SK-N-SH (cell line): ENCODE data around the gene RAB3IL1. TPM values are rescaled to one million over a fixed set of nuclear protein-coding genes. Genes with fewer than 3 reads are reported as not detected.

Source experiments
- CTCF ChIA-PET: fragments of 300-600, 350-600 bp; formaldehyde crosslinking; extraction: SDS; loops from one replicate; lab custom pipeline; 2021; lab: Yijun Ruan, JAX
- POLR2A ChIA-PET: fragments of 350-600 bp; sonication (Branson Sonifier 250); formaldehyde crosslinking; extraction: SDS; loops from one replicate; lab custom pipeline; 2020; ENCODE audit warnings: antibody characterized with exemption, inconsistent platforms; lab: Yijun Ruan, JAX
- DNase-seq: peaks from one replicate; pipeline ENCODE4 v3.0.0; 2012
- H2AFZ ChIP-seq: fragments of 200-600 bp; sonication (generic); 2 replicates; pipeline ENCODE4 v1.8.1; 2016; ENCODE audit warnings: antibody characterized with exemption, mild to moderate bottlenecking, low read depth
- H3F3A ChIP-seq: fragments of 200-600 bp; sonication (generic); replicated peaks from 2 replicates; pipeline ENCODE3; 2016; ENCODE audit warnings: antibody characterized with exemption, mild to moderate bottlenecking; ENCODE audit not compliant: insufficient read depth
- H3K27ac ChIP-seq, 2 experiments: fragments of 200-500 bp in 1 of 2; fragments of 200-600 bp in 1 of 2; sonication (Bioruptor generic) in 1 of 2; sonication (generic), shearing (Covaris generic) in 1 of 2; 2 replicates each; pipeline versions ENCODE4 v1.5.1 to v1.6.1; 2014 to 2016; ENCODE audit warnings: low read depth in 2 of 2, inconsistent platforms in 1 of 2, low read length in 1 of 2, mild to moderate bottlenecking in 1 of 2, mixed read lengths in 1 of 2
- H3K27me3 ChIP-seq: fragments of 200-600 bp; sonication (generic), shearing (Covaris generic); 2 replicates; pipeline ENCODE4 v1.6.1; 2016; ENCODE audit warnings: mixed run types; ENCODE audit not compliant: insufficient read depth
- H3K36me3 ChIP-seq, 2 experiments: fragments of 200-500 bp in 1 of 2; fragments of 200-600 bp in 1 of 2; sonication (Bioruptor generic) in 1 of 2; sonication (generic) in 1 of 2; replicated peaks in 1 of 2; 2 replicates each; pipeline versions ENCODE3 to v1.5.1; 2014 to 2016; ENCODE audit warnings: low read length in 1 of 2, mild to moderate bottlenecking in 1 of 2; ENCODE audit not compliant: insufficient read depth in 2 of 2, control insufficient read depth in 1 of 2
- H3K4me1 ChIP-seq, 2 experiments: fragments of 200-500 bp in 1 of 2; fragments of 200-600 bp in 1 of 2; sonication (Bioruptor generic) in 1 of 2; sonication (generic), shearing (Covaris generic) in 1 of 2; 2 replicates each; pipeline versions ENCODE4 v1.5.1 to v1.6.1; 2014 to 2016; ENCODE audit warnings: low read depth in 1 of 2, low read length in 1 of 2, mixed run types in 1 of 2; ENCODE audit not compliant: insufficient read depth in 2 of 2, control insufficient read depth in 1 of 2
- H3K4me2 ChIP-seq: fragments of 200-600 bp; sonication (generic), shearing (Covaris generic); 2 replicates; pipeline ENCODE4 v1.6.1; 2017; ENCODE audit warnings: mixed run types
- H3K4me3 ChIP-seq, 2 experiments: fragments of 200-500 bp in 1 of 2; fragments of 200-600 bp in 1 of 2; sonication (Bioruptor generic) in 1 of 2; sonication (generic), shearing (Covaris generic) in 1 of 2; 2 replicates each; pipeline versions ENCODE4 v1.5.1 to v1.8.1; 2014 to 2016; ENCODE audit warnings: low read depth in 2 of 2, inconsistent platforms in 1 of 2, low read length in 1 of 2, mild to moderate bottlenecking in 1 of 2, mixed read lengths in 1 of 2, moderate library complexity in 1 of 2
- H3K79me2 ChIP-seq: fragments of 200-600 bp; sonication (generic); 2 replicates; pipeline ENCODE4 v1.8.1; 2017; ENCODE audit warnings: mild to moderate bottlenecking; ENCODE audit not compliant: insufficient read depth
- H3K9ac ChIP-seq: fragments of 200-600 bp; sonication (generic); 2 replicates; pipeline ENCODE4 v1.6.1; 2017; ENCODE audit warnings: mixed run types
- H3K9me2 ChIP-seq: fragments of 200-600 bp; sonication (generic); 2 replicates; pipeline ENCODE4 v1.6.1; 2017; ENCODE audit warnings: mixed run types
- H3K9me3 ChIP-seq: fragments of 200-600 bp; sonication (generic); 2 replicates; pipeline ENCODE4 v1.6.1; 2017; ENCODE audit warnings: mixed run types, mild to moderate bottlenecking, moderate library complexity
- H4K20me1 ChIP-seq: fragments of 200-600 bp; sonication (generic); 2 replicates; pipeline ENCODE4 v1.6.1; 2017; ENCODE audit warnings: mild to moderate bottlenecking, mixed run types; ENCODE audit not compliant: insufficient read depth
- ELF1 ChIP-seq: IDR thresholded peaks from 2 replicates; pipeline ENCODE4 v1.4.0; 2012
- EZH2phosphoT487 ChIP-seq: fragments of 200-600 bp; sonication (generic); IDR thresholded peaks from 2 replicates; pipeline ENCODE4 v1.6.1; 2017; ENCODE audit warnings: low read depth, mixed run types, mild to moderate bottlenecking, antibody characterized with exemption, moderate library complexity, borderline replicate concordance
- FOXJ3 ChIP-seq: sonication (generic); formaldehyde crosslinking; IDR thresholded peaks from 2 replicates; pipeline ENCODE4 v1.5.1; 2020; ENCODE audit warnings: mild to moderate bottlenecking, missing genetic modification reagents
- FOXM1 ChIP-seq: IDR thresholded peaks from 2 replicates; pipeline ENCODE4 v1.4.0; 2012; ENCODE audit warnings: low read depth, mild to moderate bottlenecking
- GABPA ChIP-seq: IDR thresholded peaks from 2 replicates; pipeline ENCODE4 v1.4.0; 2012; ENCODE audit warnings: low read depth, mild to moderate bottlenecking
- GATA2 ChIP-seq: sonication (generic); formaldehyde crosslinking; IDR thresholded peaks from 2 replicates; pipeline ENCODE4 v1.5.0; 2020; ENCODE audit warnings: mild to moderate bottlenecking, missing genetic modification reagents
- POLR2AphosphoS5 ChIP-seq: IDR thresholded peaks from 2 replicates; pipeline ENCODE4 v1.6.1; 2012; ENCODE audit warnings: low read depth, low read length
- RAD21 ChIP-seq: IDR thresholded peaks from 2 replicates; pipeline ENCODE4 v1.6.1; 2012; ENCODE audit warnings: mild to moderate bottlenecking, low read length
- SMC3 ChIP-seq: IDR thresholded peaks from 2 replicates; pipeline ENCODE4 v1.6.1; 2012; ENCODE audit warnings: low read depth, low read length, improper control_type of control experiment
- TAF1 ChIP-seq: IDR thresholded peaks from 2 replicates; pipeline ENCODE4 v1.6.1; 2012; ENCODE audit warnings: low read depth, mild to moderate bottlenecking, low read length, moderate library complexity, borderline replicate concordance
- YY1 ChIP-seq: IDR thresholded peaks from 2 replicates; pipeline ENCODE4 v1.4.0; 2012; ENCODE audit warnings: low read depth, mild to moderate bottlenecking
- WGBS: methylation state at CpG from one replicate; pipeline ENCODE4 v1.1.6; 2017; ENCODE audit warnings: low lambda C conversion rate; 5-methylcytosine and 5-hydroxymethylcytosine counted together
- polyA plus RNA-seq, 3 experiments: library from polyadenylated mRNA; depleted of rRNA; stranded (reverse); fragments of >200 nt; gene quantifications; 2 replicates each; pipeline ENCODE4 v1.2.3, GENCODE V29; 2012
- TF ChIP-seq, protein P1 (sequence below): fragments of 200-600 bp; sonication (generic); IDR thresholded peaks from 2 replicates; pipeline ENCODE4 v1.6.1; 2017; ENCODE audit warnings: antibody characterized with exemption, mild to moderate bottlenecking, moderate library complexity
- TF ChIP-seq, protein P2 (sequence below): fragments of 150-350 bp; IDR thresholded peaks from 2 replicates; pipeline ENCODE4 v1.6.1; 2016; ENCODE audit warnings: mild to moderate bottlenecking, low read depth, low read length
- TF ChIP-seq, protein P3 (sequence below): IDR thresholded peaks from 2 replicates; pipeline ENCODE4 v1.4.0; 2012; ENCODE audit warnings: low read depth, borderline replicate concordance

The RAB3IL1 gene
- polyA plus RNA-seq, 1 of the 3 experiments (the other 2 are of a cell fraction): 10.2 TPM

DNA sequence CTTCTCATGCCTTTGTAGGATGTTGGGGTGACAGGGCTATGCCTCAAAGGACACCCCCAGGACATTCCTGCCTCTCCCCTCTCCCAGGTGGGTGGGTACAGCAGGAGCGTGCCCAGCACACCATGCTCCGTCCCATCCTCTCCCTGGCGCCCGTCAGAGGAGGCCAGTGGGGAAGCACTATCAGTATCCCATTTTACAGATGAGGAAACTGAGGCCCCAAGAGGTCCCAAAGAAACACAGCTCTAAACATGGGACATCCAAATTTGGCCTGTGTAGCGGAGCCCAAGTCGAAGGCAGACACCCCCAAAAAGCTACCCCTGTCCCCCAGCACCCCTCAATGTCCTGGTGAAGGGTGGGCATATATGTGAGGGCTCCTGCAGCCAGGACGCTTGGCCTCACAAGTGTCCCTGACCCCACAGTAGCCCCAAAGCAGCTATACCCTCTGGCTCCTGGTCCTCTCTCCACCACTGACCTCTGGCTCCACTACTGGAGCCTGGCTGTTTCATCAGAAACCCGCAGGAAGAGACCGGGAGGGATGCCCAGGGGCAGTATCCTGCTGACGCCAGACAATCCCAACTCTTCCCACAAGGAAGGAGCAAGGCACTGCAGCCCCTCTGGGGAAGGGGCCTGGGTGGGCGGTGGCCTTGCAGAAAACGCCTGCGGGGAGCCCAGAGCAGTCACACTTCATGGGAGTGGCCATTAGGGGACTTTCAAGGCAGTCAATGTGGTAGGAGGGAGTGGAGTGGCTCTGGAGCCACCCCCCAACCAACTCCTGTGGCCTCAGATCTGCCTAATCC is 31.4 kb downstream of the RAB3IL1 start (continued):
- TF ChIP-seq POLR2AphosphoS5: no peak
- no peak for TF ChIP-seq FOXM1

DNA sequence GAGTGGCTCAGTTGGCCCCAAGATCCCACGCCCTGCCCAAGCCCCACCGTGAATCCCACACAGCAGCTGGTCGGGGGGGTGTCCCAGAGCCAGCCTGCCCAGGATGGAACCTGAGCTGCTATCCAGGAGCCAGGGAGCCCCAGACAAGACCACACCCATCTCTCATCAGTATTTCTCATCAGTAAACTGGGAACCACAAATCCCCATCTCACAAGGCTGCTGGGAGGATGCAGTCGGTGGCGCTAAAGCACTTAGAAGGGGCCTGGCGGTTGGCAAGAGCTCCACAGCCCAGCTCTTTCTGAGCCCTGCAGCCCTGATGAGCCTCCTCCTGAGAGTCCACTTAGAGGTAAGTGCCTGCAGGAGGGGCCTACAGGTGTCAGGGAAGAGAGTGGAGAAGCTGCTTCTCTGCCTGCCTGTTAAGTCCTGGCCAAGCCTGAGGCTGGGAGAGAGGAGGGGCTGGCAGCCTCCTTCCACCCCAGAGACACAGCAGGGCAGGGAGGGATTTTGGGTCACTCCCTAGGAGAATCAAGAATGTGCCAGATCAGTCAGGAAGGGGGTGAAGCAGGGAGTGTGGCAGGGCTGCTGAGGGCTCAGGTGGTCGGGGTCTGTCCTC is 32.1 kb downstream of the RAB3IL1 start:
- Histone ChIP-seq H3K9me3 (no peaks in the 10 kb centered on the region), H2AFZ (no peak overlapping the region), H4K20me1 (peaks cover 7% of the 10 kb centered on the region; the same call in 1 of the 2 replicates), H3K4me3 (no peak overlapping the region), H3K36me3 (no peaks in the 10 kb centered on the region), H3K9me2 (no peaks in the 10 kb centered on the region), H3F3A (peaks cover 12% of the 10 kb centered on the region), H3K4me1 (peaks cover 7 to 11% of the 10 kb centered on the region in 2 experiments; a peak in 3 of 4 replicates), H3K9ac (no peak overlapping the region), H3K79me2 (peaks cover 43% of the 10 kb centered on the region), H3K27me3 (no peaks in the 10 kb centered on the region), H3K4me2 (no peak overlapping the region), H3K27ac (no peak overlapping the region)
- TF ChIP-seq, protein P1, sequence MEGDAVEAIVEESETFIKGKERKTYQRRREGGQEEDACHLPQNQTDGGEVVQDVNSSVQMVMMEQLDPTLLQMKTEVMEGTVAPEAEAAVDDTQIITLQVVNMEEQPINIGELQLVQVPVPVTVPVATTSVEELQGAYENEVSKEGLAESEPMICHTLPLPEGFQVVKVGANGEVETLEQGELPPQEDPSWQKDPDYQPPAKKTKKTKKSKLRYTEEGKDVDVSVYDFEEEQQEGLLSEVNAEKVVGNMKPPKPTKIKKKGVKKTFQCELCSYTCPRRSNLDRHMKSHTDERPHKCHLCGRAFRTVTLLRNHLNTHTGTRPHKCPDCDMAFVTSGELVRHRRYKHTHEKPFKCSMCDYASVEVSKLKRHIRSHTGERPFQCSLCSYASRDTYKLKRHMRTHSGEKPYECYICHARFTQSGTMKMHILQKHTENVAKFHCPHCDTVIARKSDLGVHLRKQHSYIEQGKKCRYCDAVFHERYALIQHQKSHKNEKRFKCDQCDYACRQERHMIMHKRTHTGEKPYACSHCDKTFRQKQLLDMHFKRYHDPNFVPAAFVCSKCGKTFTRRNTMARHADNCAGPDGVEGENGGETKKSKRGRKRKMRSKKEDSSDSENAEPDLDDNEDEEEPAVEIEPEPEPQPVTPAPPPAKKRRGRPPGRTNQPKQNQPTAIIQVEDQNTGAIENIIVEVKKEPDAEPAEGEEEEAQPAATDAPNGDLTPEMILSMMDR: no peak
- TF ChIP-seq GABPA (no peak), ELF1 (no peak), GATA2 (CRISPR knock-in tag) (no peak), YY1 (no peak), SMC3 (no peak)
- TF ChIP-seq, protein P2, sequence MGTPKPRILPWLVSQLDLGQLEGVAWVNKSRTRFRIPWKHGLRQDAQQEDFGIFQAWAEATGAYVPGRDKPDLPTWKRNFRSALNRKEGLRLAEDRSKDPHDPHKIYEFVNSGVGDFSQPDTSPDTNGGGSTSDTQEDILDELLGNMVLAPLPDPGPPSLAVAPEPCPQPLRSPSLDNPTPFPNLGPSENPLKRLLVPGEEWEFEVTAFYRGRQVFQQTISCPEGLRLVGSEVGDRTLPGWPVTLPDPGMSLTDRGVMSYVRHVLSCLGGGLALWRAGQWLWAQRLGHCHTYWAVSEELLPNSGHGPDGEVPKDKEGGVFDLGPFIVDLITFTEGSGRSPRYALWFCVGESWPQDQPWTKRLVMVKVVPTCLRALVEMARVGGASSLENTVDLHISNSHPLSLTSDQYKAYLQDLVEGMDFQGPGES: no peak
- ChIA-PET CTCF (interaction anchor here (0.7 to 6.9 kb wide), 8 partner anchors 9 to 223 kb away, joined by 3 to 64 read pairs (median 12); no protein-coding TSS in a partner anchor), POLR2A (no interaction called here)
- DNase-seq: no peak
- WGBS: 91% methylated on average over 4 of the region's 7 CpGs

DNA sequence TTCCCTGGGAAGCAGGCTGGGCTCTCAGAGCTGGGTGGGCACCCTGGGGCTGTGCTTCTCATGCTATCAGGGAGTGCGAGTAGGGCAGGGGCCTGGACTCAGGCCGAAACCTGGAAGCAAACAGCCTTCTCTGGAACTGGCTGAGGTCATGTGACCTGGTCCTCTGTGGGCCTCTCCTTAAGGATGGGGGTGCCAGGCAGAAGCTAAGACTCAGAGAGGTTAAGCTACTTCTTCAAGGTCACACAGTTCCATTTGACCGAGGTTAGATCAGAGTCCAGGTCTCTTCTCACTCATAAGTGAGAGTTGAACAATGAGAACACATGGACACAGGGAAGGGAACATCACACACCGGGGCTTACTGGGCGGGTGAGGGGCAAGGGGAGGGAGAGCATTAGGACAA is 33.4 kb downstream of the RAB3IL1 start:
- H3K4me1 ChIP-seq: peaks cover 4 to 11% of the 10 kb centered on the region in 2 experiments; a peak in 3 of 4 replicates
- H3K79me2 ChIP-seq: peaks cover 30% of the 10 kb centered on the region; the same call in 1 of the 2 replicates
- H3K9me3 ChIP-seq: no peaks in the 10 kb centered on the region
- no peak overlapping the region for H3K27ac ChIP-seq
- H3K9me2 ChIP-seq: no peaks in the 10 kb centered on the region
- ChIA-PET CTCF (interaction anchor here (1.2 to 6.9 kb wide), 7 partner anchors 9 to 198 kb away, joined by 5 to 64 read pairs (median 16); no protein-coding TSS in a partner anchor), POLR2A (no interaction called here)
- WGBS: 93% methylated on average over 5 of the region's 5 CpGs
- H3K36me3 ChIP-seq: peaks cover 0 to 2% of the 10 kb centered on the region in 2 experiments
- H3F3A ChIP-seq: peaks cover 12% of the 10 kb centered on the region
- no peak overlapping the region for H3K4me2 ChIP-seq
- H3K9ac ChIP-seq: no peak overlapping the region
- H4K20me1 ChIP-seq: peaks cover 7% of the 10 kb centered on the region; the same call in 1 of the 2 replicates
- no peaks in the 10 kb centered on the region for H3K27me3 ChIP-seq
- DNase-seq: no peak
- TF ChIP-seq FOXJ3 (CRISPR knock-in tag) (no peak), TAF1 (no peak), RAD21 (no peak), EZH2phosphoT487 (no peak)
- TF ChIP-seq, protein P3, sequence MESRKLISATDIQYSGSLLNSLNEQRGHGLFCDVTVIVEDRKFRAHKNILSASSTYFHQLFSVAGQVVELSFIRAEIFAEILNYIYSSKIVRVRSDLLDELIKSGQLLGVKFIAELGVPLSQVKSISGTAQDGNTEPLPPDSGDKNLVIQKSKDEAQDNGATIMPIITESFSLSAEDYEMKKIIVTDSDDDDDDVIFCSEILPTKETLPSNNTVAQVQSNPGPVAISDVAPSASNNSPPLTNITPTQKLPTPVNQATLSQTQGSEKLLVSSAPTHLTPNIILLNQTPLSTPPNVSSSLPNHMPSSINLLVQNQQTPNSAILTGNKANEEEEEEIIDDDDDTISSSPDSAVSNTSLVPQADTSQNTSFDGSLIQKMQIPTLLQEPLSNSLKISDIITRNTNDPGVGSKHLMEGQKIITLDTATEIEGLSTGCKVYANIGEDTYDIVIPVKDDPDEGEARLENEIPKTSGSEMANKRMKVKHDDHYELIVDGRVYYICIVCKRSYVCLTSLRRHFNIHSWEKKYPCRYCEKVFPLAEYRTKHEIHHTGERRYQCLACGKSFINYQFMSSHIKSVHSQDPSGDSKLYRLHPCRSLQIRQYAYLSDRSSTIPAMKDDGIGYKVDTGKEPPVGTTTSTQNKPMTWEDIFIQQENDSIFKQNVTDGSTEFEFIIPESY: no peak
- no peak overlapping the region for H2AFZ ChIP-seq
- no peak overlapping the region for H3K4me3 ChIP-seq
